ENCODE measurements around the gene RERE. TPM values are rescaled to one million over a fixed set of nuclear protein-coding genes. Genes with fewer than 3 reads are reported as not detected.

The RERE gene
- total RNA-seq, 4 donors from 2014 or later, result 118 to 244 (median 131) TPM

DNA sequence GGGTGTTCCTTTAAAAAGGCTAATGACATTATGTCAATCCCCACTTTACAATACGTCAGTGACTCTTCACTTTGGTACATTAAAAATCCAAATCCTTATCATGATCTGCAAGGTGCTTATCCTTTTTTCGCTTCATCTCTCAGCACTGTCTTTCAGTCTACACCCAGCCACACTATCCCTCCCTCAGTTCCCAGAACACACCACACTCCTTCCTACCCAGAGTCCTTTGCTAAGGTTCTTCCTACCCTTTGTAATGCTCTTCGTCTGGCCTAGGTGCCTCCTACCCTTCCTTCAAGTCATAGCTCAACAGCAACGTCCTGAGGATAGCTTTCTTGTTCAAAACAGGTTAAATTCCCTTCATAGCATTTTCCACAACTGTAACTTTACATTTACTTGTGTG is 152.6 kb downstream of the RERE start:
- H3K36me3 ChIP-seq, result no peaks in the 10 kb centered on the region
- WGBS, 2 donors, result 75 to 89% methylated on average over 4 of the region's 4 CpGs
- peaks cover 59 to 88% of the 10 kb centered on the region in 2 donors for H3K4me1 ChIP-seq
- no peak overlapping the region for H3K27ac ChIP-seq
- intact Hi-C loops (cut with DNase I), result no loop called here
- no peaks in the 10 kb centered on the region for H3K9me3 ChIP-seq
- TF ChIP-seq POLR2A (IDR thresholded peaks at IDR 0.05), result no peak
- no peak for TF ChIP-seq CTCF (IDR thresholded peaks at IDR 0.05)
- H3K27me3 ChIP-seq, result no peaks in the 10 kb centered on the region
- DNase-seq, result no peak
- H3K4me3 ChIP-seq (replicated peaks in 1 of 3), result no peak overlapping the region

GRCh38 chr1:8663915-8664329 is 153.5 kb downstream of the RERE start:
- WGBS, 2 donors, result 38 to 69% methylated on average over 2 of the region's 2 CpGs
- TF ChIP-seq CTCF (IDR thresholded peaks at IDR 0.05) (no peak), POLR2A (IDR thresholded peaks at IDR 0.05) (no peak)
- H3K36me3 ChIP-seq, result no peaks in the 10 kb centered on the region
- no peaks in the 10 kb centered on the region for H3K9me3 ChIP-seq
- peak in 1 of 2 donors; percentile 20 for DNase-seq
- no peak overlapping the region for H3K4me3 ChIP-seq (replicated peaks in 1 of 3)
- intact Hi-C loops (cut with DNase I), result no loop called here
- H3K27ac ChIP-seq, result no peak overlapping the region
- H3K27me3 ChIP-seq, result no peaks in the 10 kb centered on the region
- peaks cover 56 to 82% of the 10 kb centered on the region in 2 donors for H3K4me1 ChIP-seq

- intact Hi-C loops (cut with DNase I), result no loop called here
- no peaks in the 10 kb centered on the region for H3K27me3 ChIP-seq
- peaks cover 56 to 77% of the 10 kb centered on the region in 2 donors for H3K4me1 ChIP-seq
- no peaks in the 10 kb centered on the region for H3K9me3 ChIP-seq
- no peak for TF ChIP-seq CTCF (IDR thresholded peaks at IDR 0.05)
- H3K4me3 ChIP-seq (replicated peaks in 1 of 3), result no peak overlapping the region
- no peak for DNase-seq
- H3K27ac ChIP-seq, result no peak overlapping the region
- 93 to 96% methylated on average over 4 of the region's 4 CpGs for WGBS, 2 donors
- H3K36me3 ChIP-seq, result no peaks in the 10 kb centered on the region
Measured at GRCh38 chr1:8663090-8663802, 154.2 kb downstream of the RERE start.

- peak overlapping the region; percentile 8 to 42 (median 32) for H3K27ac ChIP-seq
- no peaks in the 10 kb centered on the region for H3K9me3 ChIP-seq
- H3K36me3 ChIP-seq, result no peaks in the 10 kb centered on the region
- intact Hi-C loops (cut with DNase I), result no loop called here
- DNase-seq, result no peak
- 92 to 95% methylated on average over 4 of the region's 4 CpGs for WGBS, 2 donors
- H3K4me1 ChIP-seq, result peaks cover 56 to 70% of the 10 kb centered on the region in 2 donors
- H3K4me3 ChIP-seq (replicated peaks in 1 of 3), result no peak overlapping the region
- H3K27me3 ChIP-seq, result no peaks in the 10 kb centered on the region
- no peak for TF ChIP-seq CTCF (IDR thresholded peaks at IDR 0.05)
- TF ChIP-seq POLR2A (IDR thresholded peaks at IDR 0.05), result no peak
Measured at GRCh38 chr1:8662380-8663072, 154.9 kb downstream of the RERE start.

All from thyroid gland (tissue), 4 donors.